Stimulated activated CD4-positive, alpha-beta T cell treated with anti-CD3 and anti-CD28 coated beads, Interleukin-1b, Interleukin-23, amount 100 ng/mL, for 4 hours (primary cell): ENCODE results near the gene AKR1C2.
"Not testable (repeated sequence)": the region's sequence is repeated elsewhere in the genome, so short reads cannot be mapped to it uniquely, and the experiment has no call there.

Source experiments
- DNase-seq, 2 donors: peaks; one replicate each; pipeline ENCODE4 v3.0.0-alpha.2; 2020; ENCODE audit warnings: low read depth in 2 of 2

AKR1C2 gene

GRCh38 chr10:5003127-5004029, at the start of gene AKR1C2:
AKR1C2 (minus strand) TSS chr10:5003857; CDS start chr10:5003835, 22 bp downstream.
- DNase-seq: not testable (repeated sequence)

GRCh38 chr10:5052951-5053500, 49.4 kb upstream of the AKR1C2 start:
- not testable (repeated sequence) for DNase-seq

- DNase-seq: no peak
These were observed 44.4 kb upstream of the AKR1C2 start for GRCh38 chr10:5047912-5048628.

GRCh38 chr10:5047055-5047454, 43.4 kb upstream of the AKR1C2 start:
- DNase-seq: not testable (repeated sequence)

- DNase-seq: no peak
These were observed 42.8 kb upstream of the AKR1C2 start for GRCh38 chr10:5046410-5046809.

- DNase-seq: no peak
These were observed 41.4 kb upstream of the AKR1C2 start for GRCh38 chr10:5045095-5045494.

GRCh38 chr10:5043716-5044115, 40.1 kb upstream of the AKR1C2 start:
- no peak for DNase-seq

- no peak for DNase-seq
These were observed 39.3 kb upstream of the AKR1C2 start for GRCh38 chr10:5042922-5043321.

GRCh38 chr10:5041471-5042023, 37.9 kb upstream of the AKR1C2 start:
- DNase-seq: no peak

GRCh38 chr10:5040781-5041470, 37.3 kb upstream of the AKR1C2 start:
- no peak for DNase-seq

- no peak for DNase-seq
These were observed 36.5 kb upstream of the AKR1C2 start for GRCh38 chr10:5040010-5040673.

- no peak for DNase-seq
These were observed 35.1 kb upstream of the AKR1C2 start for GRCh38 chr10:5038733-5039132.

- DNase-seq: no peak
These were observed 34.4 kb upstream of the AKR1C2 start for GRCh38 chr10:5038101-5038500.

- DNase-seq: no peak
These were observed 32.9 kb upstream of the AKR1C2 start for GRCh38 chr10:5036511-5036910.

GRCh38 chr10:5035356-5035755, 31.7 kb upstream of the AKR1C2 start:
- DNase-seq: no peak

GRCh38 chr10:5034588-5034987, 30.9 kb upstream of the AKR1C2 start:
- no peak for DNase-seq

GRCh38 chr10:5033061-5033778, 29.6 kb upstream of the AKR1C2 start:
- DNase-seq: no peak

- DNase-seq: not testable (repeated sequence)
These were observed 28.8 kb upstream of the AKR1C2 start for GRCh38 chr10:5032444-5032843.

GRCh38 chr10:5031588-5031987, 27.9 kb upstream of the AKR1C2 start:
- not testable (repeated sequence) for DNase-seq

- no peak for DNase-seq
These were observed 27.3 kb upstream of the AKR1C2 start for GRCh38 chr10:5030989-5031388.
